H1 (cell line): ENCODE measurements around the gene TCEA3. TPM values are rescaled to one million over a fixed set of nuclear protein-coding genes. Genes with fewer than 3 reads are reported as not detected.
A peak's percentile ranks its signal among the peaks of the same experiment; 100 is the strongest.

ENCODE experiments used
- CTCF ChIA-PET: fragments of 300-600 bp; sonication (Branson Sonifier 250); formaldehyde crosslinking; loops from one replicate; lab custom pipeline; 2021; ENCODE audit not compliant: partially characterized antibody; lab: Charles Lee
- POLR2A ChIA-PET: fragments of 300-600 bp; sonication (Branson Sonifier 250); formaldehyde crosslinking; loops from one replicate; lab custom pipeline; 2021; ENCODE audit warnings: inconsistent platforms; ENCODE audit not compliant: partially characterized antibody; lab: Charles Lee
- DNase-seq, 2 experiments: peaks; one replicate each; pipeline versions ENCODE4 v3.0.0 to v3.0.0-alpha.2; 2010 to 2022; ENCODE audit warnings: low spot score in 2 of 2, low read depth in 1 of 2, mixed read lengths in 1 of 2
- FAIRE-seq: peaks from 2 replicates; lab custom pipeline; 2011; peaks lifted over from hg19 to GRCh38; lab: Jason Lieb, UNC
- H2AFZ ChIP-seq: 2 replicates; pipeline ENCODE4 v1.8.1; 2012; ENCODE audit warnings: low read length, inconsistent platforms
- H2AK5ac ChIP-seq: 2 replicates; pipeline ENCODE4 v1.6.1; 2013; ENCODE audit warnings: low read depth, low read length
- H2BK120ac ChIP-seq: replicated peaks from 2 replicates; pipeline ENCODE3; 2013; ENCODE audit warnings: low read depth, low read length, inconsistent platforms
- H2BK12ac ChIP-seq: 2 replicates; pipeline ENCODE4 v1.6.1; 2013; ENCODE audit warnings: low read depth, low read length
- H2BK15ac ChIP-seq: 2 replicates; pipeline ENCODE4 v1.6.1; 2013; ENCODE audit warnings: low read length
- H2BK20ac ChIP-seq: 2 replicates; pipeline ENCODE4 v1.6.1; 2013; ENCODE audit warnings: low read length
- H2BK5ac ChIP-seq: 2 replicates; pipeline ENCODE4 v1.6.1; 2013; ENCODE audit warnings: low read depth, low read length
- H3K14ac ChIP-seq: 2 replicates; pipeline ENCODE4 v1.6.1; 2013; ENCODE audit warnings: inconsistent platforms; ENCODE audit not compliant: insufficient read length
- H3K18ac ChIP-seq: 2 replicates; pipeline ENCODE4 v1.6.1; 2013; ENCODE audit warnings: low read length; ENCODE audit errors: extremely low read depth
- H3K23ac ChIP-seq: 2 replicates; pipeline ENCODE4 v1.6.1; 2013; ENCODE audit warnings: inconsistent platforms; ENCODE audit not compliant: insufficient read length
- H3K23me2 ChIP-seq: 2 replicates; pipeline ENCODE4 v1.6.1; 2013; ENCODE audit warnings: low read depth, low read length
- H3K27ac ChIP-seq: 2 replicates; pipeline ENCODE4 v1.6.1; 2011; ENCODE audit warnings: low read depth, low read length, inconsistent platforms
- H3K27me3 ChIP-seq, 4 experiments: replicated peaks in 1 of 4; 1 replicate in 1 of 4; 2 replicates in 3 of 4; pipeline versions ENCODE4 v1.6.1 to v1.8.1; 2011 to 2013; ENCODE audit warnings: low read length in 3 of 4, mild to moderate bottlenecking in 3 of 4, inconsistent platforms in 2 of 4, mixed read lengths in 2 of 4, moderate library complexity in 1 of 4; ENCODE audit not compliant: control insufficient read depth in 3 of 4, insufficient read depth in 3 of 4; ENCODE audit errors: extremely low read depth in 1 of 4
- H3K36me3 ChIP-seq, 4 experiments: 2 replicates each; pipeline versions ENCODE4 v1.6.1 to v1.8.1; 2011 to 2013; ENCODE audit warnings: mild to moderate bottlenecking in 4 of 4, low read length in 3 of 4, moderate library complexity in 2 of 4, control low read depth in 1 of 4, inconsistent platforms in 1 of 4; ENCODE audit not compliant: insufficient read depth in 4 of 4, control insufficient read depth in 2 of 4
- H3K4ac ChIP-seq: replicated peaks from 2 replicates; pipeline ENCODE3; 2013; ENCODE audit warnings: low read length, low read depth, mixed read lengths, inconsistent platforms; ENCODE audit not compliant: insufficient read length
- H3K4me1 ChIP-seq, 4 experiments: replicated peaks in 1 of 4; 1 replicate in 1 of 4; 2 replicates in 3 of 4; pipeline versions ENCODE4 v1.6.1 to v1.8.1; 2011 to 2013; ENCODE audit warnings: low read length in 3 of 4, inconsistent platforms in 2 of 4, mixed read lengths in 1 of 4; ENCODE audit not compliant: insufficient read depth in 4 of 4, control insufficient read depth in 3 of 4
- H3K4me2 ChIP-seq, 2 experiments: 2 replicates each; pipeline versions ENCODE4 v1.6.1 to v1.8.1; 2011 to 2013; ENCODE audit warnings: low read depth in 2 of 2, low read length in 2 of 2, control low read depth in 1 of 2, inconsistent platforms in 1 of 2, mild to moderate bottlenecking in 1 of 2; ENCODE audit not compliant: insufficient read depth in 1 of 2
- H3K4me3 ChIP-seq, 4 experiments: fragments of 200-600, 300-600 bp in 1 of 4; sonication (generic), shearing (Covaris generic), sonication (Bioruptor Twin) in 1 of 4; 2 replicates each; pipeline versions ENCODE4 v1.5.1 to v1.8.1; 2011 to 2016; ENCODE audit warnings: low read length in 4 of 4, low read depth in 3 of 4, control low read depth in 2 of 4, inconsistent platforms in 2 of 4, mild to moderate bottlenecking in 2 of 4, mixed read lengths in 1 of 4, moderate library complexity in 1 of 4; ENCODE audit not compliant: insufficient read depth in 2 of 4; ENCODE audit errors: extremely low read depth in 1 of 4
- H3K56ac ChIP-seq: replicated peaks from 2 replicates; pipeline ENCODE3; 2013; ENCODE audit warnings: low read depth, mild to moderate bottlenecking, mixed read lengths, low read length, inconsistent platforms; ENCODE audit not compliant: insufficient read length
- H3K79me1 ChIP-seq: 2 replicates; pipeline ENCODE4 v1.6.1; 2013; ENCODE audit warnings: low read depth, low read length, control low read depth
- H3K79me2 ChIP-seq, 2 experiments: 2 replicates each; pipeline versions ENCODE4 v1.6.1 to v1.8.1; 2012 to 2013; ENCODE audit warnings: low read length in 2 of 2, mild to moderate bottlenecking in 2 of 2, inconsistent platforms in 1 of 2; ENCODE audit not compliant: insufficient read depth in 2 of 2, control insufficient read depth in 1 of 2
- H3K9ac ChIP-seq, 4 experiments: replicated peaks in 1 of 4; 1 replicate in 1 of 4; 2 replicates in 3 of 4; pipeline versions ENCODE4 v1.6.1 to v1.8.1; 2011 to 2013; ENCODE audit warnings: low read depth in 3 of 4, low read length in 3 of 4, control low read depth in 2 of 4, mild to moderate bottlenecking in 2 of 4, moderate library complexity in 2 of 4, inconsistent platforms in 1 of 4; ENCODE audit errors: extremely low read depth in 1 of 4
- H3K9me3 ChIP-seq, 2 experiments: 2 replicates each; pipeline versions ENCODE4 v1.6.1 to v1.8.1; 2012 to 2013; ENCODE audit warnings: mild to moderate bottlenecking in 2 of 2, moderate library complexity in 2 of 2, control low read depth in 1 of 2, inconsistent platforms in 1 of 2, low read depth in 1 of 2, low read length in 1 of 2, mixed read lengths in 1 of 2; ENCODE audit not compliant: insufficient read depth in 2 of 2
- H4K20me1 ChIP-seq, 2 experiments: replicated peaks in 1 of 2; 2 replicates each; pipeline versions ENCODE3 to v1.8.1; 2011 to 2013; ENCODE audit warnings: inconsistent platforms in 2 of 2, low read length in 2 of 2, mild to moderate bottlenecking in 1 of 2; ENCODE audit not compliant: insufficient read depth in 2 of 2, control insufficient read depth in 1 of 2
- H4K5ac ChIP-seq: 2 replicates; pipeline ENCODE4 v1.6.1; 2013; ENCODE audit warnings: low read length, low read depth, mixed read lengths, inconsistent platforms; ENCODE audit not compliant: insufficient read length
- H4K8ac ChIP-seq: 2 replicates; pipeline ENCODE4 v1.8.0; 2013; ENCODE audit warnings: mild to moderate bottlenecking, moderate library complexity, low read length, inconsistent platforms; ENCODE audit not compliant: insufficient read depth; ENCODE audit errors: extremely low read depth
- H4K91ac ChIP-seq: replicated peaks from 2 replicates; pipeline ENCODE3; 2013; ENCODE audit warnings: low read length, mixed read lengths, inconsistent platforms; ENCODE audit not compliant: insufficient read length
- CEBPB ChIP-seq: IDR thresholded peaks from 2 replicates; pipeline ENCODE4 v1.6.1; 2012; ENCODE audit warnings: low read depth, low read length
- SIX5 ChIP-seq: IDR thresholded peaks from 2 replicates; pipeline ENCODE4 v1.6.1; 2011; ENCODE audit warnings: mild to moderate bottlenecking, low read depth, low read length
- WGBS, 2 experiments: shearing (Covaris generic) in 1 of 2; methylation state at CpG; one replicate each; pipeline versions ENCODE4 v1.1.6 to v1.1.7; 2013 to 2015; ENCODE audit warnings: low lambda C conversion rate in 2 of 2, mixed read lengths in 2 of 2, inconsistent platforms in 1 of 2, low coverage in 1 of 2, missing lambda C conversion rate in 1 of 2; ENCODE audit not compliant: insufficient replicate concordance in 2 of 2, insufficient coverage in 1 of 2, insufficient read length in 1 of 2; ENCODE audit errors: extremely low coverage in 1 of 2, missing lambda C conversion rate in 1 of 2; 5-methylcytosine and 5-hydroxymethylcytosine counted together
- polyA plus RNA-seq, 7 experiments: library from polyadenylated mRNA; depleted of rRNA in 3 of 7; stranded (reverse) in 5 of 7; unstranded in 2 of 7; fragments of >200 nt in 5 of 7; fragments of 200-250 nt in 2 of 7; gene quantifications; 1 replicate in 5 of 7; 2 replicates in 1 of 7; 4 replicates in 1 of 7; pipeline versions ENCODE4 v1.2.1 to v1.2.3, GENCODE V29; 2011 to 2013; ENCODE audit warnings: missing spikeins in 2 of 7, mixed read lengths in 2 of 7
- total RNA-seq: library from RNA; stranded (reverse); fragmentation: NEBNext Ultra II Directional; extraction: Animal tissue kit (Norgen Biotek cat#: 25700); gene quantifications from 2 replicates; pipeline ENCODE4 v1.2.1, GENCODE V29; 2021

Gene TCEA3
- total and polyA plus RNA-seq, 2 of the 8 experiments (the other 6 are each of a cell fraction or from before 2014, with no cell fraction given): 0.08 TPM; not detected in 1

GRCh38 chr1:23453455-23454000, 29.0 kb upstream of the TCEA3 start:
- Histone ChIP-seq H3K27ac (no peak overlapping the region), H3K4me3 (no peak overlapping the region), H2AFZ (no peak overlapping the region), H4K91ac (no peak overlapping the region), H4K8ac (no peak overlapping the region), H2AK5ac (no peak overlapping the region), H2BK120ac (no peak overlapping the region), H3K23me2 (no peaks in the 10 kb centered on the region), H3K23ac (no peak overlapping the region), H3K4me2 (no peak overlapping the region), H2BK20ac (no peak overlapping the region), H2BK5ac (no peak overlapping the region), H2BK12ac (no peak overlapping the region), H4K5ac (no peak overlapping the region), H3K4me1 (no peaks in the 10 kb centered on the region), H3K4ac (no peak overlapping the region), H3K9ac (no peak overlapping the region), H3K27me3 (no peaks in the 10 kb centered on the region), H3K79me1 (peaks cover 3% of the 10 kb centered on the region), H4K20me1 (peaks cover 2 to 6% of the 10 kb centered on the region in 2 experiments), H3K14ac (no peak overlapping the region), H3K36me3 (peaks cover 0 to 18% (median 3%) of the 10 kb centered on the region in 4 experiments; a peak in 5 of 8 replicates), H3K18ac (no peak overlapping the region), H3K56ac (no peak overlapping the region), H3K79me2 (no peaks in the 10 kb centered on the region), H3K9me3 (no peaks in the 10 kb centered on the region), H2BK15ac (no peak overlapping the region)
- DNase-seq (no peak), FAIRE-seq (no peak)
- POLR2A ChIA-PET: interaction anchor here (0.6 to 0.8 kb wide), 2 partner anchors 28 to 32 kb away, joined by 3 read pairs; no protein-coding TSS in a partner anchor
- 86% methylated on average over 3 of the region's 3 CpGs; no CpG with 5 or more reads in 1 of the 2 experiments for WGBS, 2 experiments
- no peak for TF ChIP-seq SIX5
- 0 out of 2 replicates have a peak, but pooled peaks have one; percentile 38 for TF ChIP-seq CEBPB
- CTCF ChIA-PET: interaction anchor here (0.6 to 1.4 kb wide), 4 partner anchors 12 to 395 kb away, joined by 3 to 4 read pairs (median 3); no protein-coding TSS in a partner anchor
